GM21737 (cell line): ENCODE results near the gene PRKAG2.

Experiments used
- ATAC-seq: cut with Tn5 transposase; IDR thresholded peaks from one replicate; pipeline ENCODE4 v1.9.1; 2021; ENCODE audit warnings: mild to moderate bottlenecking, moderate library complexity; ENCODE audit not compliant: unreplicated experiment

The PRKAG2 gene

GRCh38 chr7:151684408-151685175 lies 192.3 kb downstream of the PRKAG2 start:
- ATAC-seq, result no peak

DNA sequence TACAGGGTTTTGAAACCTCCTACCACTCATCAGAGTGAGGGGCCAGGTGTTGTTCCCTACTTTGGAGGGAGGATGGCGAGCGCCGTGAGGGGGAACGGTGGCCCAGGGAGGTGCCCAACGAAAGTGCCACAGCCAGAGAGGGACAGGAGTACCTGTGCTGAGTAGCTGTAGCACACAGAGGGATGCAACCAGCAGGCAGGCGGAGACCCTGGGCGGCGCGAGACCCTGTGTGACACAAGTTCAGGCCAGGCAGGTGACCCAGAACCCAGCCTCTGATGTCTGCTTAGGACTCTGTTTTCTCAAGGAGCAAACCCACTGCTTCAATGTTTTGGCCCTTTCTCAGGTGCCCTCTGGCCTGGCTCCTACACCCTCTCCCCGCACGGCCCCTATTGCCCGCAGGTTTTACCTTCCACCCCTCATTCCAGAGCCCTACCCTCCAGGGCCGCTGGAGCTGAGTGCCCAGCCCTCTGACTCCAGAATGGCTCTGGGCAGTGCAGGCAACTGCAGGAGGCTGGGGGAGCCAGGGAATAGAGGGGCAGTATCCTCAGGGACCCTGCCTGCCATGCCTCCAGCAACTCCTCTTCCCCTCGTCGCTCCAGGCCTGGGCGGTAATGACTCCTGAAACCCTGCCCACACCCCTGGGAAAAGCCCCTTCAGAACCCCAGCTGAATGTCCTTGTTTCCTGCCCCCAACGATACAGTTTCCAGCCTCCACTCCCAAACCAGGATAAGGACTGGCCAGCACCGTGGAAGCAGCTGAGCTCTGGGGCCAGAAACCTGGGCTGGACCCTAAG lies 193.1 kb downstream of the PRKAG2 start:
- no peak for ATAC-seq

DNA sequence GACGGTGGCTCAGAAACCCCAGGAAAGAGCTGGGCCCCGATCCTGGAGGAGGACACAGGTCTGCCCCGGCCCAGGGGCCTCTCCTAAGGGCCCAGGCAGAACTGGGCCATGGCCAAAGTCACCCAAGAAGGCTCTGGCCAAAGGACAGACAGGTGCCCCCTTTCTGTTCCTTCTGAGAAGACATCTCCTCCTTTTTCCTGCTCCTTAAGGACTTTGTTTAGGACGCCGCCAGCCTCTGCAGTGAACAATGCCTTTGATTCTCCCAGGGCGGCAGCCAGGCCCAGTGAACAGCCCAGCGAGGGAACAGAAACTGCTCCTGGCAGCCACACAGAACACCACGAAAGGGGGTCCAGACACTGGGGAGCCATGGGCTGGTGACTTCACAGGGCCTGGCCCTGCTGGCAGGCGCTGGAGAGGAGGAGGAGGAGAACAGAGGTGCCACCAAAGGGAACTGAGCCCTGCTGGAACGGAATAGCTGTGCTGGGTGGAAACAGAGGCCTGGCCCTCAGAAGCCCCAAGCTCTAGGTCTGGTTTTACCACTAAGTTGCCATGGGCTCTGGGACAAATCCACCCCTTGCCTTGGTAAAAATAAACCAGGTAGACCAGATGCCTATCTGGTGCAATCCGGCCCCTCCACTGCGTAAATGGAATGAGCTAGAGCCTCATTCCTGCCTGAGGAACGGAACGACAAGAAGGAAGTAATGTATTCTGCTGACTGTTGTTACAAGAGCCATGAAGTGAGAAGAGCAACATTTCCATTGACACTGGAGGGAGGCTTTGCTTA lies 193.9 kb downstream of the PRKAG2 start:
- ATAC-seq, result no peak

DNA sequence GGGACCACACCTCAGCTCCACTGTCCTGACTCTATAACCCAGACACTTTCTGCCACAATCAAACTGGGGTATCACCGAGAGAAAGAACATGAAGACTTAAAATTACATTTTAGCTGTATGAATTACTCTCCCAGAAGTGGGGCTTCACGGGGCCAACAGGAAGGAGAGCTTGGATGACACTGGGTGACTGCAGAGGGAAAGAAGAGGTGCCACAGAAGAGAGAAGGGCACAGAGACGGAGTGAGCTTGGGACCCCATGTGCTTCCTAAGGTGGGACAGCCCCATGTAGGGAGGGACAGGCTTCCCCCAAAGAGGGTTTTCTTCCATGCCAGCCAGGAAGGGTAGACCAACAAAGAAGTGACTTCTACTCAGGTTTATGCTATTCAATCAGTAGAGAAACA lies 195.2 kb downstream of the PRKAG2 start:
- no peak for ATAC-seq

DNA sequence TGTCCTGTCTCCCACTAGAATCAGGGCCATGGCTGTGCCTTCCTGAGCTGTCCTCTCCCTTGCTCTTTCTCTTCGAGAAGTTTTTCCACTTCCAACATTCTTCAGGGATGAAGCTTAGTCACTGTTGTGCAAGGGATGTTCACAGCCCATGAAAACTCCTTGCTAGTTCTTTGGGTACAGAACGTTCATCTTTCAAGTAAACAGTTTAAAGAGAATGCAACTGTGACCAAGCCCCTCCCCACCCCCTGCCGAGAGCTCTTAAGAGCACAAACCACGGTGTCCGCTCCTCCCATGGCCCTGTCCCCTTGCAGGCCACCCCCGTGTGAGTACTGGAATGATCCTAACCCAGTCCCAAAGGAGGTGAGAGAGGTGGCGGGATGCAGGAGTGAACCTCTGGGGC lies 196.1 kb downstream of the PRKAG2 start:
- ATAC-seq, result no peak

DNA sequence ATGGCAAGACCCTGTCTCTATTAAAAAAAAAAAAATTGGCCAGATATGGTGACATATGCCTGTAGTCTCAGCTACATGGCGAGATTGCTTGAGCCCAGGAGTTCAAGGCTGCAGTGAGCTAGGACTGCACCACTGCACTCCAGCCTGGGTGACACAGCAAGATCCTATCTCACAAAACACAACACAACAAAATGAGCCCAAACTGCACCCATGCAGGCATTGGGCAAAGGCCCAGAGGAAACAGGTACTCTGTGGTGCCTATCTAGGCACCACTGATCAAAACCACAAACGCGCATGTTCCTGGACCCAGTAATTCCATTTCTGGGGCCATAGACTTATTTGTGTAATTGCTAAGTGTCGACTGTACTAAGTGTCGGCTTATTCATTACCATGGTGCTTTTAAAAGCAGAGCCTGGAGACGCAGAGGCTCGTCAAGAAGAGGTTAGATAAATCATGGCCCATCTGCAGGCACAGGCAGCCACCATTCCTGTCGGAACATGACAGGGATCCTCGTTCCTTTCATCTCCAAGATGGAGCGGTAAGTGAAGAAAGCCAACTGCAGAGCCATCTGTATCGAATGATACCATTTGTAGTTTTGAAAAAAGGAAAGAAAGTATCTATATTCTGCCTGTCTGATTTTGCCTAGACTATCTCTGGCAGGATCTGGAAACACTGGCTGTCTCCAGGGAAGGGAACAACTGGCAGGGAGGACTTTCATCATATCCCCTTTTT lies 196.9 kb downstream of the PRKAG2 start:
- no peak for ATAC-seq

DNA sequence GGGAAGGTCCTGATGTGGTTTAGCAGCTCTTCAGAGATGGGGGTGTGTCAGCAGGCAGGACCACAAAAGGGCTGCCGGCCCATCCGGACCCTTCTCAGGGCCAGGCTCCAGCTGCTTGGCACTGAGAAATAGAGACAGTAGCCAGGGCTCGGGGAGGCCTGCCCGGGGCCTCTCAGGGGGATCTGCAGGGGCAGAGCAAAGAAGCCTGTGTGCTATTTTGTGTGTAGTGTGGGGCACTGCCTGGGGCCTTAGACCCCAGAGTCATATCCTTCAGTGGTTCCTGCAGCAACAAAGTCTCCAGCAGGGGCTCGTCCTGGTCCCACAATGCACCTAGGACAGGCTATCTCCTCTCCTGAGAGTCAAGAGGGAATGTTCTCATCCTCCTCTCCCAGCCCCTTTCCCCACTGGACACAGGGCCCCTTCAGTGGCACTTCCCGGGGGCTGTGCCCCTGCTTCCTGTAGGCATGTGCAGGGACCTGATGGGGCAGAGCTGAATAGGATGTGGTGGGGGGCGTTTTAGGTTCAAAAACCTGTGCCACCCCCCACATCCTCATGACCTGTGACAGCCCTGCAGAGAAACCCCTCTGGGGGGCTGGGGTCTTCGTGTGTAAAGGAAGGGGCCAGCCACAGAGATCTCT lies 197.7 kb downstream of the PRKAG2 start:
- no peak for ATAC-seq

GRCh38 chr7:151678227-151678604 lies 198.7 kb downstream of the PRKAG2 start:
- no peak for ATAC-seq

- no peak for ATAC-seq
These were observed 199.2 kb downstream of the PRKAG2 start for GRCh38 chr7:151677581-151678226.

DNA sequence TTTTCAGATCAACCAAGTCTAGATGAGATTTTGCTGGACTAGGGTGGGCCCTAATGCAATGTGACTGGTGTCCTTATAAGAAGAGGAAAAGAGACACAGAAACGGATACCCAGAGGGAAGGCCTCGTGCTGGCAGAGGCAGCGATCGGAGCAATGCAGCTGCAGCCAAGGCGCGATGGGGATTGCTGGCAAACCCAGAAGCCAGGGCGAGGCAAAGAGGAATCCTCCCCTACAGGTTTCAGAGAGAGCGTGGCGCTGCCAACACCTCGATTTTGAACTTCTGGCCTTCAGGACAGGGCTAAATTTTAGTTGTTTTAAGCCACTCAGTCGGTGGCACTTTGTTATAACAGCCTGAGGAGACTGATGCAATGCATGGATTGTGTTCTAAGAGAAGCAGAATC lies 200.2 kb downstream of the PRKAG2 start:
- no peak for ATAC-seq

DNA sequence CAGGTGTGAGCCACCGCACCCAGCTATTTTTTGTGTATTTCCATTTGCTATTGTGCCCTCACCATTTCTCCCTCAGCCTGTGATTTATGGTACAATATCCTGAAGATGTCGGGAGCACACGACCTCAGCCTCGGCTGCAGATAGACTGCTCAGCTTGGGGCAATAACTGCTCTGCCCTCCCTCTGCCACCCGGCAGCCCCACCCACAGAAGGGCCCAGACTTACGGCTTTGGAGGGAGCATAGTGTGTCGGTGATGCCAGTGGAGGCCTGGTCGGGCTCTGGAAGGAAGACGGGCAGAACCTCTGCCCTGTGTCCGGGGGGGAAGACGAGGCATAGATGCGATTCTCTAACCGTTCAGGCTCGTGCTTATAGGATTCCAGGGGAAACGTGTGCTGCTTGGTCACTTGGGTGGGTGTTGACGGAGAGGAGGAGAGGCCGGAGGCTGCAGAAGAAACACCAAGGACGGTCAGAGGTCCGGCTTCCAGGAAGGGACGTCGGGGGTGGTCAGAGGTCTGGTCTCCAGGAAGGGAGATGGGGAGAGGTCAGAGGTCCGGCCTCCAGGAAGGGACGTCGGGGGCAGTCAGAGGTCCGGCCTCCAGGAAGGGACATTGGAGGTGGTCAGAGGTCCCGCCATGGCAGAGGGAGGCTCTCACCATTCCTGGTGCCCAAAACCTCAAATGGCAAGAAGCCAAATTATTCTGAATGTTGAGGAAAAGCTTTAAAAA lies 201.6 kb downstream of the PRKAG2 start:
- no peak for ATAC-seq

DNA sequence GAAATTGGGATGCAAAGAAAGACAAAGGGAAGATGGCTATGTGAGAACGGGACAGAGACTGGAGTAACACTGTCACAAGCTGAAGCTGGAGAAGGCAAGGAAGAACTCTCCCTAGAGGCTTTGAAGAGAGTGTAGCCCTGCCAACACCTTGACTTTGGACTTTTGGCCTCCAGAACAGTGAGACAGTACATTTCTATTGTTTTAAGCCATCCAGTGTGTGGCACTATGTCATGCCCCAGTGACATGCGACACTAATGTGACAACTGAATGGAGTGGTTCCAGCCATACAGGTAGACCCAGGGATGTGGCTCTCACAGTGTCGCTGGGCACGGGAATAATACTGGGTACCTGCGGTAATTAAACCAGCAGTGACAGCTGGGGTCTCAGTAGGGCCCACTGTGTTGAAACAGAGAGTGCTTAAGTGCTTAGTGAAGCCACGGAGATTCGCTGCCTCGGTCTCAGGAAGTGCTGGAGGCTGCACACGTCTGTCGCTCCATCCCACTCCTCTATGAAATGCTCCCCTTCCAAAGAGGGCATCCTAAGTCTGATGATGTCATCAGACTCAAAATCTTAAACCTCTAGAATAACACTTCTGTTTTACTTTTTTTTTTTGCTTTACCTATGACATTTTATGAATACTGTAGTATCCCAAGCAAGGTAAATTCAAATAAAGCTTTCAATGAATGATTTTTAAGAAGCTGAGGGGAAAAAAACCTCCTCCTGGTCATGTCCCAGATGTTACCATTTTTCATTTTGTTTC lies 202.6 kb downstream of the PRKAG2 start:
- ATAC-seq, result no peak

DNA sequence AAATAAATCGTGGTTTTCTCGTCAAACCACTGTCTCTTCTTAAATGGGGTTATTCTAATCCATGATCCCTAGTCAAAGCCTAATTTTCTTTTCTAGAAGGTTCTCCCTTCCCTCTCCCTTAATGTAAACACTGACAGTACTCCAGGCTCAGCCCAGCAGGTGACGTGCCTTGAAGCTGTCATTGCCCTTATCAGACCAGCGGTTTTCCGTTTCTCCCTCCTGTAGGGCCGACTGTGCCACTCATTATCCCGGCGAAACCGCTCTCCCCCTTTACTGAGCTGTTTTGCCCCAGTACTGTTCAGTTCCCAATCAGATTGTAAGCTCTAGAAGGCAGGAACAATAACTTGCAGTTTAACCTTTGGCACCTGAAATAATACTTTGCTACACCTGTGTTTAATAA lies 203.7 kb downstream of the PRKAG2 start:
- ATAC-seq, result no peak

DNA sequence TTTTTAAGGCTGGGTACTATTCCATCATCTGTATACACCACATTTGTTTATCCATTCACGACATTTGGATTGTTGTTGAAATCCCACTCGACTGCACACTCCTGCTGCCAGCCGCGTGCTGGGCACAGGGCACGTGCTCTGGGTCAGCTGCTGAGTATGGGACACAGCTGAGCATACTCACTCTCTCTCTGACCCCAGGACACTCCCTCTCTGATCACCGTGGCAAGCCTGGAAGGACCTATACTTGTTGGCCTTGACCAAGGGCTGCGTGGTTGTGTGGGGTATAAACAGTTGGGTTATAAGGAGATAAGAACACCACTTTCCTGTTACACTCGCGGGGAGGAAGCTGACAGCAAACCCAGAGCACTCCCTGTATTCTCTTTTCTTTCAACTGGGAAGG lies 204.2 kb downstream of the PRKAG2 start:
- no peak for ATAC-seq

DNA sequence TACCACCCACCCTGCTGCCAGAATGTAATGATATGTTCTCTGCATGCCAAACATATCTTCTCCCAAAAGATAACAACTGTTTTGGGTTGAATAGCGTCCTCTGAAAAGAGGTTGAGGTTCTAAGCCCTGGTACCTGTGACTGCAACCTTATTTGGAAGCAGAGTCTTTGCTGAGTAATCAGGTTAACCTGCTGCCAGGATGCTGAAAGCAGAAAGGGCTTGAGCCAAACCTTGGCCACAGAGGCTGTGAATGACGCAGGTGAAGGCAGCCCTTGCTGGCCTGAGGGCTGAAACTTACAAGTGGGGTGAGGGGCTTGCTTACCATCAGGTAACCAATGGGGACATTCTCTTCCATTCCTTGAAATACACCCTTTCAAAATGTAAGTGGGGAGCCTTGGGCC lies 205.4 kb downstream of the PRKAG2 start:
- ATAC-seq, result no peak

DNA sequence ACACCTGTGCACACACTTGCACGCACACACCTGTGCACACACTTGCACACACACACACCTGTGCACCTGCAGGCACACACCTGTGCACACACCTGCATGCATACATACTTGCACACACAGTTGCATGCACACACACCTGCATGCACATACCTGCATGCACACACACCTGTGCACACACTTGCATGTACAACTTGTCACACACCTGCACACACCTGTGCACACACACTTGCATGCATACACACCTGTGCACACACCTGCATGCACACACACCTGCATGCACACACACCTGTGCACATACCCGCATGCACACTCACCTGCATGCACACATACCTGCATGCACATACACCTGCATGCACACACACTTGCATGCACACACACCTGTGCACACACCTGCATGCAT lies 207.2 kb downstream of the PRKAG2 start:
- no peak for ATAC-seq

DNA sequence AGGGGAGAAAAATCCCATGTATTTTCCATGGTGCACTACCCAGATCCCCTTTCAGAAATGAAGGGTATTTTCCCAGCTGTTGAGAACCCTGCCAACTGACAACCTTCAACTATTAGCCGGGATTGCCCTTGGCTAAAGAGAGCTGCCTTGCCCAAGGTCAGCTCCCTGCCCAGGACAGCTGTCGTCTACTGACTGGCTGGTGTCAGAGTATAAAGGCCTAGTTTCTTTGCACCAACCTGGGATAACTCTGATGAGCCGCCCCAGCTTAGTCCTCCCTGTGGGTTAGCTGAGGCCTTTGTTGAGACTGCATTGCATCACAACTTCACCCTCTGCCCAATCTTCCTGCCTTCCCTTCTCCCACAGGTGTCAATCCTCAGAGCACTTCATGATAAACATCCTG lies 210.0 kb downstream of the PRKAG2 start:
- no peak for ATAC-seq

DNA sequence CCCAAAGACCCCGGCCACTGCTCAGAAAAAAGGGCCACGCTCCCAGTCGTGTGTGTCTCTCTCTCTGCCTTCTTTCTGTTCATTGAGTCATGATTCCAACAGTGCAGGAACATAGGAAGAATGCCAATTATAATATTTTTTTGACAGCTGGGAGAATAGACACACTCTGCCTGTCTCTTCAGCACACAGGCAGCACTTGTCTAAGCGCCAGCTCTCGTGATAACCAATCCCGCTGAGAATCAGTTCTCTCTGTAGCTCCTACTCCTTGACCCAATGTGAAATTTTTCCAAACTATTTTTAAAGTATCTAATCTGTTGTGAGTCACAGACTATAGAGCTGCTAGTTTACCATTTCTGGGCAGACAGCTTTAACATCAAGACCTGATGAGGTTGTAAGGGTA lies 211.5 kb downstream of the PRKAG2 start:
- no peak for ATAC-seq

GRCh38 chr7:151664268-151664667 lies 212.6 kb downstream of the PRKAG2 start:
- ATAC-seq, result no peak
